HepG2 (cell line): ENCODE measurements around the gene TBCB. TPM values are rescaled to one million over a fixed set of nuclear protein-coding genes. Genes with fewer than 3 reads are reported as not detected.

Experiments used
- ATAC-seq: fragments of 200-7000 bp; cut with Tn5 transposase; 3 replicates; pipeline ENCODE4 v1.9.1; 2020; ENCODE audit warnings: mild to moderate bottlenecking, moderate library complexity
- BruUV-seq: library from RNA; stranded (reverse); fragments of 400-500 nt; replicated peaks from 2 replicates; lab custom pipeline; 2021; lab: Mats Ljungman, UMichigan
- CTCF ChIA-PET: fragments of 300-600 bp; formaldehyde crosslinking; extraction: SDS; loops from one replicate; lab custom pipeline; 2021; ENCODE audit warnings: low total read pairs, inconsistent platforms, low intra/inter-chr PET ratio; lab: Yijun Ruan, JAX
- POLR2A ChIA-PET: fragments of 350-600 bp; sonication (Branson Sonifier 250); formaldehyde crosslinking; loops from one replicate; lab custom pipeline; 2020; ENCODE audit warnings: antibody characterized with exemption, inconsistent platforms; lab: Yijun Ruan, JAX
- DNase-seq: peaks from one replicate; pipeline ENCODE4 v3.0.0-alpha.2; 2015; ENCODE audit warnings: low spot score
- FAIRE-seq: peaks from 3 replicates; lab custom pipeline; 2011; peaks lifted over from hg19 to GRCh38; lab: Jason Lieb, UNC
- H2AFZ ChIP-seq: one replicate; pipeline ENCODE4 v1.6.1; 2011; ENCODE audit warnings: low read length, inconsistent platforms
- H3K27ac ChIP-seq: fragments of 300-600 bp; 3 replicates; pipeline ENCODE4 v1.8.0; 2011; ENCODE audit warnings: mixed run types, mild to moderate bottlenecking, mixed read lengths, low read length, inconsistent platforms; ENCODE audit not compliant: insufficient read depth; ENCODE audit errors: extremely low read length
- H3K27me3 ChIP-seq, 2 experiments: fragments of 200-600 bp in 1 of 2; 2 replicates in 1 of 2; 3 replicates in 1 of 2; pipeline versions ENCODE4 v1.6.0 to v1.8.0; 2011; ENCODE audit warnings: low read length in 2 of 2, mild to moderate bottlenecking in 2 of 2, moderate library complexity in 2 of 2, inconsistent platforms in 1 of 2; ENCODE audit not compliant: insufficient read depth in 2 of 2, control insufficient read depth in 1 of 2
- H3K36me3 ChIP-seq, 2 experiments: fragments of 200-600 bp in 1 of 2; replicated peaks in 1 of 2; 2 replicates in 1 of 2; 3 replicates in 1 of 2; pipeline versions ENCODE4 v1.5.1 to v1.8.0; 2011; ENCODE audit warnings: low read length in 2 of 2, inconsistent platforms in 1 of 2; ENCODE audit not compliant: insufficient read depth in 2 of 2, control insufficient read depth in 1 of 2
- H3K4me1 ChIP-seq: 2 replicates; pipeline ENCODE4 v1.5.1; 2012; ENCODE audit warnings: low read length, inconsistent platforms; ENCODE audit not compliant: insufficient read depth
- H3K4me2 ChIP-seq: 2 replicates; pipeline ENCODE4 v1.6.0; 2011; ENCODE audit warnings: low read depth, low read length, inconsistent platforms
- H3K4me3 ChIP-seq, 3 experiments: fragments of 200-600 bp in 1 of 3; sonication (generic), shearing (Covaris generic) in 1 of 3; replicated peaks in 1 of 3; 2 replicates each; pipeline ENCODE4 v1.5.1; 2011 to 2016; ENCODE audit warnings: low read length in 3 of 3, inconsistent platforms in 2 of 3, low read depth in 2 of 3, mild to moderate bottlenecking in 2 of 3, control low read depth in 1 of 3, mixed read lengths in 1 of 3; ENCODE audit not compliant: insufficient read depth in 1 of 3
- H3K79me2 ChIP-seq: one replicate; pipeline ENCODE4 v1.6.1; 2011; ENCODE audit warnings: low read length, inconsistent platforms; ENCODE audit not compliant: insufficient read depth
- H3K9ac ChIP-seq: 2 replicates; pipeline ENCODE4 v1.6.0; 2011; ENCODE audit warnings: mild to moderate bottlenecking, low read depth, low read length, inconsistent platforms; ENCODE audit not compliant: insufficient read depth
- H3K9me3 ChIP-seq: 2 replicates; pipeline ENCODE4 v1.5.1; 2012; ENCODE audit warnings: mild to moderate bottlenecking, low read length
- H4K20me1 ChIP-seq: 2 replicates; pipeline ENCODE4 v1.6.0; 2011; ENCODE audit warnings: inconsistent platforms, mild to moderate bottlenecking, low read length, moderate library complexity; ENCODE audit not compliant: insufficient read depth
- IKZF4 ChIP-seq: sonication (generic); formaldehyde crosslinking; IDR thresholded peaks from 2 replicates; pipeline ENCODE4 v1.5.1; 2020; ENCODE audit warnings: borderline replicate concordance, mild to moderate bottlenecking, low read depth, missing genetic modification reagents; ENCODE audit errors: not compliant biosample characterization
- NFKB2 ChIP-seq: sonication (generic); formaldehyde crosslinking; IDR thresholded peaks from 2 replicates; pipeline ENCODE4 v1.4.0; 2020; ENCODE audit warnings: missing genetic modification reagents, borderline replicate concordance
- RBFOX2 ChIP-seq: fragments of 200-400 bp; formaldehyde crosslinking; IDR thresholded peaks from 2 replicates; pipeline ENCODE4 v1.6.1; 2017; ENCODE audit warnings: low read depth, mild to moderate bottlenecking, low read length
- TCF12 ChIP-seq, 2 experiments: fragments of 450-650 bp in 1 of 2; sonication (generic) in 1 of 2; formaldehyde crosslinking in 1 of 2; IDR thresholded peaks; 2 replicates each; pipeline versions ENCODE4 v1.6.1 to v1.8.0; 2017 to 2022; ENCODE audit warnings: antibody characterized with exemption in 1 of 2, mild to moderate bottlenecking in 1 of 2, missing genetic modification reagents in 1 of 2, moderate library complexity in 1 of 2
- ZNF354B ChIP-seq: sonication (generic); formaldehyde crosslinking; IDR thresholded peaks from 2 replicates; pipeline ENCODE4 v1.8.0; 2022; ENCODE audit warnings: mild to moderate bottlenecking, missing genetic modification reagents
- ZNF800 ChIP-seq: sonication (generic); formaldehyde crosslinking; IDR thresholded peaks from 2 replicates; pipeline ENCODE4 v1.4.0; 2020; ENCODE audit warnings: missing genetic modification reagents
- WGBS: methylation state at CpG from one replicate; pipeline ENCODE4 v1.1.6; 2017; ENCODE audit warnings: low lambda C conversion rate; 5-methylcytosine and 5-hydroxymethylcytosine counted together
- in situ Hi-C: cut with HindIII; loops from 2 replicates; pipeline ENCODE4 v1.10.0; 2017; ENCODE audit warnings: low pct_unique_long_range_greater_than_20kb; ENCODE audit not compliant: extremely low pct_ligation_motif_present
- intact Hi-C: fragments of 100-400 bp; cut with micrococcal nuclease; formaldehyde crosslinking; loops from one replicate; pipeline ENCODE4 v1.10.0; 2022; ENCODE audit not compliant: unreplicated experiment
- polyA plus RNA-seq, 8 experiments: library from polyadenylated mRNA; depleted of rRNA in 3 of 8; stranded (reverse) in 7 of 8; unstranded in 1 of 8; fragments of >200 nt; fragmentation: Illumina TruSeq in 4 of 8; extraction: Trizol in 4 of 8; gene quantifications; 2 replicates each; pipeline versions ENCODE4 v1.2.1 to v1.2.3, GENCODE V29; 2011 to 2016; ENCODE audit warnings: low read depth in 4 of 8, missing spikeins in 1 of 8, mixed read lengths in 1 of 8; ENCODE audit not compliant: insufficient read depth in 1 of 8
- total RNA-seq, 5 experiments: library from RNA; depleted of rRNA; stranded (reverse); fragments of >200 nt; fragmentation: Illumina TruSeq; extraction: Trizol; gene quantifications; 2 replicates each; pipeline ENCODE4 v1.2.3, GENCODE V29; 2016; ENCODE audit warnings: low read depth in 1 of 5
- TF ChIP-seq, protein P1 (sequence below): sonication (generic); formaldehyde crosslinking; IDR thresholded peaks from 2 replicates; pipeline ENCODE4 v1.8.1; 2023; ENCODE audit warnings: mild to moderate bottlenecking, missing genetic modification reagents

TBCB gene
- total and polyA plus RNA-seq, 2 of the 13 experiments (the other 11 are each of a cell fraction or from before 2014, with no cell fraction given), result 271 to 276 TPM

GRCh38 chr19:36152352-36153091, 37.3 kb downstream of the TBCB start, which contains the start of gene COX7A1:
Gene COX7A1, minus strand, starts transcription at chr19:36152447. Its CDS starts 40 bp downstream, at chr19:36152407.
- H3K9me3 ChIP-seq, result no peaks in the 10 kb centered on the region
- POLR2A ChIA-PET, result interaction anchor here (2.1 kb wide), 1 partner anchor 24 kb away, joined by 5 read pairs; no protein-coding TSS in a partner anchor
- no peaks in the 10 kb centered on the region for H3K79me2 ChIP-seq
- no peaks in the 10 kb centered on the region for H3K4me1 ChIP-seq
- in situ Hi-C loops (no loop called here), intact Hi-C loops (no loop called here)
- H3K9ac ChIP-seq, result no peak within 1 kb of the TSS
- no TSS peak for BruUV-seq
- FAIRE-seq, result no peak
- H2AFZ ChIP-seq, result no peak within 1 kb of the TSS
- H3K4me2 ChIP-seq, result no peak within 1 kb of the TSS
- CTCF ChIA-PET, result no interaction called here
- DNase-seq, result no peak
- peaks cover 12 to 29% of the 10 kb centered on the region in 2 experiments; a peak in 4 of 5 replicates for H3K36me3 ChIP-seq
- no peaks in the 10 kb centered on the region for H3K27me3 ChIP-seq
- H4K20me1 ChIP-seq, result no peaks in the 10 kb centered on the region
- H3K4me3 ChIP-seq, result no peak within 1 kb of the TSS
- TF ChIP-seq RBFOX2 (no peak), TCF12 (IDR thresholded peaks at IDR 0.05) (no peak), TCF12 (CRISPR knock-in tag; IDR thresholded peaks at IDR 0.05) (no peak), IKZF4 (CRISPR knock-in tag) (no peak), ZNF354B (no peak), NFKB2 (no peak), ZNF800 (no peak)
- TF ChIP-seq, protein P1, sequence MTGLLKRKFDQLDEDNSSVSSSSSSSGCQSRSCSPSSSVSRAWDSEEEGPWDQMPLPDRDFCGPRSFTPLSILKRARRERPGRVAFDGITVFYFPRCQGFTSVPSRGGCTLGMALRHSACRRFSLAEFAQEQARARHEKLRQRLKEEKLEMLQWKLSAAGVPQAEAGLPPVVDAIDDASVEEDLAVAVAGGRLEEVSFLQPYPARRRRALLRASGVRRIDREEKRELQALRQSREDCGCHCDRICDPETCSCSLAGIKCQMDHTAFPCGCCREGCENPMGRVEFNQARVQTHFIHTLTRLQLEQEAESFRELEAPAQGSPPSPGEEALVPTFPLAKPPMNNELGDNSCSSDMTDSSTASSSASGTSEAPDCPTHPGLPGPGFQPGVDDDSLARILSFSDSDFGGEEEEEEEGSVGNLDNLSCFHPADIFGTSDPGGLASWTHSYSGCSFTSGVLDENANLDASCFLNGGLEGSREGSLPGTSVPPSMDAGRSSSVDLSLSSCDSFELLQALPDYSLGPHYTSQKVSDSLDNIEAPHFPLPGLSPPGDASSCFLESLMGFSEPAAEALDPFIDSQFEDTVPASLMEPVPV (CRISPR knock-in tag), result no peak
- 98% methylated on average over 40 of the region's 40 CpGs for WGBS
- ATAC-seq, result no peak
- H3K27ac ChIP-seq, result no peak within 1 kb of the TSS
